ENCODE data around the gene PPFIBP2.

Gene PPFIBP2

GRCh38 chr11:7551571-7551970 lies 37.8 kb downstream of the PPFIBP2 start:
- DNase-seq (ENCODE audit: low spot score): no peak

GRCh38 chr11:7552666-7553065 lies 38.9 kb downstream of the PPFIBP2 start:
- no peak for DNase-seq (ENCODE audit: low spot score)

- no peak for DNase-seq (ENCODE audit: low spot score)
These were observed 41.4 kb downstream of the PPFIBP2 start for GRCh38 chr11:7555052-7555699.

- DNase-seq (ENCODE audit: low spot score): no peak
These were observed 44.2 kb downstream of the PPFIBP2 start for GRCh38 chr11:7558046-7558445.

GRCh38 chr11:7559398-7560283 lies 45.8 kb downstream of the PPFIBP2 start:
- no peak for DNase-seq (ENCODE audit: low spot score)

- no peak for DNase-seq (ENCODE audit: low spot score)
These were observed 47.8 kb downstream of the PPFIBP2 start for GRCh38 chr11:7561562-7561961.

- no peak for DNase-seq (ENCODE audit: low spot score)
These were observed 49.5 kb downstream of the PPFIBP2 start for GRCh38 chr11:7563281-7563680.

- DNase-seq (ENCODE audit: low spot score): no peak
These were observed 51.0 kb downstream of the PPFIBP2 start for GRCh38 chr11:7564803-7565202.

GRCh38 chr11:7567311-7567710 lies 53.5 kb downstream of the PPFIBP2 start:
- no peak for DNase-seq (ENCODE audit: low spot score)

- DNase-seq (ENCODE audit: low spot score): no peak
These were observed 55.2 kb downstream of the PPFIBP2 start for GRCh38 chr11:7569044-7569443.

GRCh38 chr11:7570241-7570640 lies 56.4 kb downstream of the PPFIBP2 start:
- no peak for DNase-seq (ENCODE audit: low spot score)

GRCh38 chr11:7570938-7571521 lies 57.2 kb downstream of the PPFIBP2 start:
- DNase-seq (ENCODE audit: low spot score): no peak

GRCh38 chr11:7571640-7572000 lies 57.8 kb downstream of the PPFIBP2 start:
- peak; percentile 79 for DNase-seq (ENCODE audit: low spot score)

- DNase-seq (ENCODE audit: low spot score): no peak
These were observed 58.4 kb downstream of the PPFIBP2 start for GRCh38 chr11:7572001-7572712.

GRCh38 chr11:7573193-7573557 lies 59.4 kb downstream of the PPFIBP2 start:
- no peak for DNase-seq (ENCODE audit: low spot score)

GRCh38 chr11:7573558-7574296 lies 59.9 kb downstream of the PPFIBP2 start:
- DNase-seq (ENCODE audit: low spot score): no peak

GRCh38 chr11:7574491-7575130 lies 60.8 kb downstream of the PPFIBP2 start:
- no peak for DNase-seq (ENCODE audit: low spot score)

GRCh38 chr11:7575841-7576725 lies 62.3 kb downstream of the PPFIBP2 start:
- peak; percentile 55 for DNase-seq (ENCODE audit: low spot score)

GRCh38 chr11:7576726-7577290 lies 63.0 kb downstream of the PPFIBP2 start:
- DNase-seq (ENCODE audit: low spot score): no peak

All from ecto neural progenitor cell (in vitro differentiated cells).